GM19035 (cell line): ENCODE measurements around the gene COL15A1.
"Not testable (repeated sequence)": the region's sequence is repeated elsewhere in the genome, so short reads cannot be mapped to it uniquely, and the experiment has no call there.

ENCODE experiments used
- ATAC-seq: cut with Tn5 transposase; IDR thresholded peaks from one replicate; pipeline ENCODE4 v1.9.1; 2021; ENCODE audit not compliant: unreplicated experiment

The COL15A1 gene

DNA sequence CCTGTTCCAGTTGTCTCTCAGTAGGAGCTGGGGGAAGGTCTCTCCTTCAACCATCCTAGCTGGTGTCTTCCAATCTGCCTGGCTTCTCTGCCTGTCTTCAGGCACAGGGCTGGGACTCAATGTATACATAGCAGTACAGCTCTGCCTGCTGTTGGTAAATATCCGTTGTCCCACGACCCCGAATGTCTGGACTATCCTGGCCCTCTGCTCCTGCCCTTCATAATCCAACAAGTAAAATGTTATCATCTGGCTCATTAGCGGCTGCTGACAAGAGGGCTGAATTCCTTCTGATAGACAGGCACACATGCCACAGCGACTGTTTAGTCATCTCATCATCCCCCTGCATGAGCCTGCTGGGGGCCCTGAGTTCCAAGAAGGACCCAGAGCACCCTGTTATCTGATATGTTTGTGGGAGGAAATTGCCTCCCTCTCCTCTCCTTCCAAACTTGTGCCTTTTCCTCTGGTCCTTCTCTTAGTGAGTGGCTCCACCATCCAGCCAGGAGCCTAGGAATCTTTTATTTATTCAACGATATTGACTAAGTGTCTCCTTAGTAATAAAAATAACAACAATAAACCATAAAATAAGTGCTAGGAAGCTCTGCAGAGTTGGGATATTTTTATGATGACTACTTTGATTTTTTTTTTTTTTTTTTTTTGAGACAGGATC is 131.7 kb downstream of the COL15A1 start:
- no peak for ATAC-seq

DNA sequence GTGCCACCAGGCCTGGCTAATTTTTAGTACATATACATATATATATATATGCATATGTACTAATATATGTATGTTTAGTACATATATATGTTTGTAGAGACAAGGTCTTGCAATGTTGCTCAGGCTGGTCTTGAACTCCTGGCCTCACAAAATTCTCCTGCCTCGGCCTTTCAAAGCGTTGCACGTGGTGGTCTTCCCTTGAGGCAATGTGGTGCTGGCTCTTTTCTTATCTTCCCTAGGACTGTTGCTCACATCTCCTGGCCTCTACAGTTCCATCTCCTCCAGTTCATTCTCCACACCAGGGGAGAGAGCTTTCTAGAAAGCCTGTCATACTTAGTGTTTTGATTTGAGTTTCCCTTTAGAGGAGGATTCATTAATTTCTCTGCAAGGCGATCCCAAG is 132.3 kb downstream of the COL15A1 start:
- ATAC-seq: no peak

DNA sequence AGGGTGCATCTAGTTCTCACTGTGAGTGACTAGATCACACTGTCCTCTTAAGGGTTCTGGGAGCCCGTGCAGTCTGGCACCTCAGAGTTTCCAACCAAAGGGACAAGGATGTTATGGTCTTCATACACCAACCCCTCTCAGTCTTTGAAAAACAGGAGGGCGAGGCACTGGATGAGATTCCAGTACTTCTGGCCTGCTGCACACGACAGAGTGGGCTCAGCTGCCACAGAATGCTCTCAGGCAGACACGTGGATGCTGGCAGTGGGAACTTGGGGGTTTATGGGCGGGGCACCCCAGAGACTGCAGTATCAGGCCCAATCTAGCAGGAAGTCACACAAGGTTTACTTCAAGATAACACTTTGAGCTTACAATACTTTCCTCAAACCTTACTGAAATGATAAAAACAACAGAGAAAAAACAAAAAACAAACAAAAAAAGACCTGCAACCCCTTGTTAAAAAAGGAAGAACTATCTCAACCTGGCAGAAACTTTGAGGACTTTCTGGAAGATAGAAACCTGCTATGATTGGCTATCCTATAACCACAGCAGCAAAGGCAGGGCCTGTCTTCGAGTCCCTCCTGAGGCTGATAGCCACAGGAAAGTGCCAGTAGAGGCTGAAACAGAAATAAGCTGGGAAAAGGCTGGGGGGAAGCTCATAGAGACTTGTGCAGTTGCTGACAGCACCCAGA is 132.9 kb downstream of the COL15A1 start:
- ATAC-seq: no peak

DNA sequence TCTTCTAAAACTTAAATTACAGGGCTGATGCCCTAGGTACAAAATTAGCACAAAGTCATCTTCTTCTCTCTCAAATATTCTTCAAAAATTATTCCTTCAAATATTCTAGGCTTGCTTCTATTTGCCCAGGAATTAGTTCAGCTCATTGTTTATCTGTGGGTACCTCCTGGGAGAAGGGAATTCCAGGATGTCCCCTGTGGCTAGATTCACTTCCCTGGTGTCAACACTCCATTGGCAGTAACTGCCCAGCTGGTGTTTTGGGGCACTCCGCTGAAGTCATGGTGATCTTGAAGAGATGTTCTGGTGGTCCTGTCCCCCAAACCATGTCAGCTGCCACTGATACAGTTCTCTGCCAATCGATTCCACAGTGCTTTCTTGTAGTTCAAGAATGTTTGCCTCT is 135.0 kb downstream of the COL15A1 start:
- ATAC-seq: no peak

DNA sequence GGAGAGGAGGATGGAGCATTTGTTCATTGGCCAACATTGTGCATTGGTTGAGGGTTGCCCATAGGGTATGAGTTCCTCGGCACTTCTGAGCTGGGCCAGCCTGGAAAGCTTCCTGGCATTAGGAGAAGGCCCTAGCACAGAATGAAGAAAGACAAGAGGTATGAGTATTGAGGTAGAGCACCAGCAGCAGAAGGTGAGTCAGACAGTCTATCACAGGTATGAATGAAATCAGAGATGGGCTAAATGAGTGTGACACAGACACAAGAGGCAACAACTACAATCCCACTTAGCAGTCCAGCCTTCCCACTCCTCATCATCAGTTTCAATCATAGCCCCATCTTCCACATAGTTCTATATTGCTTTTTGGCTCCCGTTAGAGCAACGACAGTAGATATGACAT is 135.8 kb downstream of the COL15A1 start:
- no peak for ATAC-seq

DNA sequence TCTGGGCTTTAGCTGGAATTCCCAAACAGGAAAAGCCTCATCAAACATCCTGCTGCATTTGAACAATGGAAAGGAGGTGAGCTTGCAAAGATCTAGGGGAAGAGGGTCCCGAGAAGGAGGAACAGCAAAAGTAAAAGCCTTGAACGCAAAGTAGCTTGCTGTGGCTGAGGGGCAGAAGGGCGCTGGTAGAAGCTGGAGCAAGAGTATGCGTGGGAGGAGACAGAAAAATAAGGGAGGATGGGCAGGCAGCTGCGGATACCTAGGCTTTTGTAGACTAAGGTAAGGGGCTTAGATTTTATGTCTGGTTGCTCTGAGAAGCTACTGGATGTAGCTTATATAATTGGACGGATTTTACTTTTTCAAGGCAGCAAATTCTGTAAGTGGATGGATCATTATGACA is 139.3 kb downstream of the COL15A1 start:
- no peak for ATAC-seq

DNA sequence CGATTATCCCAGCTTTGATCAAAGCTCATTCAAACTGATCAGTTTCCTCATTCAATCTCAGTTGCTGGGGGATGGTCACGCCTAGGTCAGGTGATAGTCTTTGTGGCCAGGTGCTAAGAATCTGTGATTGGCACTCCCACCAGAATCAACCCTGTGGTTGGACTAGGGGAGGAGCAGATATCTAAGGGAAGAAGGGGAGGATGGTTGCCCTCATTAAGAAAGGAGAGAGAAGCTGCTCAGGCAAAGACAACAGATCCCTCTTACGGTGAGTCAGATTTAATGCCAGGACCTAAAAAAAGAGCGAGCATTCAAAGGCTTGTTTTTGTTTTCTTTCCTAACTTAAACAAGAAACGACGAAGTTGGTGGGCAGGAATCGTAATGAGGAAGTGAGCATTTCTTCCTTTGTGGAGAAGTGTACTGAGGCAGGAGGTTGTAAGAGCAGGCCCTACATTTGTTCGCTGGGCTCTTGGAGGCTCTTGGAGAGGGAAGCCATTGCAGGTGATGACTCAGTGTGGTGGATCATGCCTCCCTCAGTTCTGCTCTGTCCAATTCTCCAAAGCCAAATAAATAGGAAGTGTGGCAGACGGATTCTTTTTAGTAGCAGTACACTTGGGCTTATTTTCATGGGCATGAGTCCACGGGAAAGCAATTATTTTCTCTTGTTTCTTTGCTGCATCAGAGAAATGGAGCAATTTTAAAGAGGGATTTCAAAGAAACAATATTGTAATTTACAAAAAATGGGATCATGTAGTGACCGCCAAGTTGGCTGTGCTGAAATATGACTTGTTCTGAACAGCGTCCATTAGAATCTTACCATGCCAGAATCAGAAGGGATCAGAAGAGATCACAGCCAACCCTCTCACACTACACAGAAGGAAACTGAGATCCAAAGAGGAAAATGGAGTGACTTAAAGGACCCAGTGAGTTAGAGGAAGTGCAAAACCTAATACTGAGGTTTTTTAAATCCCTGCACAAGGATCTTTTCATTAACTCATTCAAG is 142.5 kb downstream of the COL15A1 start:
- ATAC-seq: no peak

DNA sequence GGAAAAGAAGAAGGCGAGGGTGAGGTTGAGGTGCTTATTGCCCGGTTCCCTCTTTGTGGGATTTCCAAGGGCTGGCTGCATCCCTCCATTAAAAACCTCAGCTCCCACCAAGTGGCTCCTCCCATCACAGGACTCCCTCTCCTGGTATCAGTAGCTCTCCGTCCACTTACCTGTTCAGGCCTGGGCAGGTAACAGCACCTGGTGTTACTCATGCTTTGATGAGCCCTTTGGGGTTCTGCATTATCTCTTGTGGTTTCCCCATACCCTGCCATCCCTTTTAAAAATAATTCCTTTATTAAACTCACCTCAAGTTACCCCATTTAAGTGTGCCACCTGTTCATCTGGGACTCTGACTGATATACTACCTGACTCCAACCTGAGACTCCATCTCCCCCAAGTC is 143.8 kb downstream of the COL15A1 start:
- ATAC-seq: no peak

DNA sequence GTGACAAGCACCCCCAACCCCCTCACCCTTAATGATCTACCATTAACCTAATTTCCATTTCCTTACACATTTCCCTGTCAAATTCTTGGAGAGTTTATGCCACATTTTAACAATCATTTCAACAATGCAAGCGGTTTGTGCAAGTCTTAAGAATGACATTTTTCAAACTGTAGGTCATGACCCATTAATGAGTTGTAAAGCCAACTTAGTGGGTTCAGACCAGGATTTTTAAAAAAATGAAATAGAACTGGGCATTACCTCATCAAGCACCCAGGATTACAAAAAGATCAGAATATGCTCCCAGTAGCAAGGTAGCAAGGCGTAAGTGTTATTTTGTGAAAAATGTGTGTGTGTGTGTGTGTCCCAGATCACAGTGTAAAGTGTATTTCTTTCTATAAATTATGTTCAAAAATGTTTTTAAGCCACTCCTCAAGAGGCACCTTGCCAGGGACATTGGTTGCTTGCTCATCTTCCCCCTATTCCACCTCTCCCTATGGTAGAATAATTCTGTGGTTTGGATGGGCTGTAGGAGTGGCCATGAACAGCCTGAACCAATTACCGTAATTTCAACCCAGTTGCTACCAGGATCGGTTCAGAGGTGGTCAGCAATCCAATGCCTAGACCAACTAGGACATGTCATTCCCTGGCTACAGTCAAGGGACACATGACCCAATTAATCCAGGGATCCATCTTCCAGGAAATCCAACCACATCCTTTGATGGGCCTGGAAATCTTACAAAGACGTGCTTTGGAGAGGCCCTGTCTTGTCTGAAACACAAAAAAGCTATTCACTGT is 146.8 kb downstream of the COL15A1 start:
- no peak for ATAC-seq

DNA sequence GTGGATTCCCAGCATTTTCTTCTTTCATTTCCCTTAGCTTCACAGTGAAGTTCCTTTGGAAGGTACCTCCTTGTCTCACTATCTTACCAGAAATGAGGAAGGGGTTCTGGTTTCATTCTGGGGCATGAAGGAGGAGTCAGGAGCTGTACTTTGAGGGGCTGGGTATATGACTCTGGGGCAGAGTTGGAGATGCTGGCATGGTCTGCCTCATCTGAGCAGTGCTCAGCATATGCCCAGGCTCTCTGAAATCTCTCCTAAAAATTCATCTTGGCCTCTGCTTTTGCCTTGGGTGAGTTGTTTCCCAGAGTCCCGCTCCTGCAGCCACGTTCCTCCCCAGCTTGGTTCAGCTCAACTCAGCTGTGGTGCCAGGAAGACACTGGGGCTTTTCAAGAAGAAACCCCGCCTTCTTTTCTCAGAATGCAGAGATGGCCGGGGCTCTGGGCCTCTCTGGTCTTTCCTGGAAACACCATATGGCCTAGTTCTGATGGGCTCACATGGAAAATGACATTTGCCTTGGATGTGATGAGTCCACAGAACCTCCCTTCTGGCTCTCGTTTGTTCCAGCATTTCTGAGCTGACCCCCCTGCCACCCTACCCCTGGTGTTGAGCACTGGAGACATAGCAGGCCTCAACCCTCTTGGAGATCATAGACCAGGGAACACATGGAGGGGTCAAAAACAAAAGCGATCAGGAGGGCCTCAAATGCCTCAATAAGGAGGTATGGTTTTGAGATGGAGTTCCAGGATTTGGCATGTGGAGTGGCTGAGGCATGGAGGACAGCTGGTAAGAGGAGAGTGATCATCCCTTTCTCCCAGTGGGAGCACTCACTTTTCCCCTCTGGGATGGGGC is 149.2 kb downstream of the COL15A1 start:
- ATAC-seq: no peak

DNA sequence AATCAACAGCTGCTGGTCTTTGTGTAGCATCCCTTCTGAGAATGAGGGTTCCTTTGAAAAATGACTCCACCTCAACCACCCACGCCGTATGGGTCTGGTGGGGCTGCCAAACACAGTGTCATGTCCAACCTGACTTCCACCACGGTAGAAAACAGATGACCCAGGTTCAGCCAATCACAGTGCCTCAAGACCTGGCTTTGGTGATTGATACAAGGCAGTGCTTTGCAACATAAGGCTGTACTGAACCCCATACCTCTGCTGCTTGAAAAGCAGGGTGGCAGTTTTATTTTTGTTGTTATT is 149.7 kb downstream of the COL15A1 start:
- no peak for ATAC-seq

DNA sequence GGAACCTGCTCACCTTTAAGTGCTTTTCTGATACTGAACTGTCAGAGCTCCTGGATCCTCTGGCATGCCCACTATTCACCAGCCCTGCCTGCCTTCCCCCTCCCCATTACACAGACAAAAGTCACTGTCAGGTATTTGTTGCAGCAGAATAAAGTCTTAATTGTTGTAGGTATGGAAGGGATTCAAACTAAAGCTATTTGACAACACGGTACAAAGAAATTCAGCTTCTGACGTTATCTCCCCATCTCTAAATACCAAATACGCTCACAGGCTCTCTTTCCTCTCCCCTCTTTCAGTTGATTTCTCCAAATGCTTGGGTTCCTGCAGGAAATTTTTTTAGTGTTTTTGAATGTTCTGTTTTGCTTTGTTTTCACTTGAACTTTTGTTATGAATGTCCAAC is 151.9 kb downstream of the COL15A1 start:
- no peak for ATAC-seq

DNA sequence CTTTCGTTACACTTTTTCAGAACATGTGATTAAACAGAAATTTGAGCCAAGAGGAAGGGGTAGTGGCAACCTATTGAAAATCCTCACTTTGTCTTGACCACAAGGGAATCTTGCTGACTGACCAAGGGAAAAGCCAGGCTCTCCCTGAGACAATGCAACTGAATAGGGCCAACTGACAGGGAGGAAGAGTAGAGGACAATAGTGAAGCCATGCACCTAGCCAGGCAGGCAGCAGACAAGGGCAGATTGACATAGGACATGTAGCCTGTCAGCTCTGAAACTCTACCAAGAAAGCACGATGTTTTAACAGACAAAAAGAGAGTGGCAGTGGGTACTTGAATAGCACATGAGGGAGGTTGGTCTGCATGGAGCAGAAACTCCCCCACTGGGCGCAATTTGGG is 152.7 kb downstream of the COL15A1 start:
- no peak for ATAC-seq

DNA sequence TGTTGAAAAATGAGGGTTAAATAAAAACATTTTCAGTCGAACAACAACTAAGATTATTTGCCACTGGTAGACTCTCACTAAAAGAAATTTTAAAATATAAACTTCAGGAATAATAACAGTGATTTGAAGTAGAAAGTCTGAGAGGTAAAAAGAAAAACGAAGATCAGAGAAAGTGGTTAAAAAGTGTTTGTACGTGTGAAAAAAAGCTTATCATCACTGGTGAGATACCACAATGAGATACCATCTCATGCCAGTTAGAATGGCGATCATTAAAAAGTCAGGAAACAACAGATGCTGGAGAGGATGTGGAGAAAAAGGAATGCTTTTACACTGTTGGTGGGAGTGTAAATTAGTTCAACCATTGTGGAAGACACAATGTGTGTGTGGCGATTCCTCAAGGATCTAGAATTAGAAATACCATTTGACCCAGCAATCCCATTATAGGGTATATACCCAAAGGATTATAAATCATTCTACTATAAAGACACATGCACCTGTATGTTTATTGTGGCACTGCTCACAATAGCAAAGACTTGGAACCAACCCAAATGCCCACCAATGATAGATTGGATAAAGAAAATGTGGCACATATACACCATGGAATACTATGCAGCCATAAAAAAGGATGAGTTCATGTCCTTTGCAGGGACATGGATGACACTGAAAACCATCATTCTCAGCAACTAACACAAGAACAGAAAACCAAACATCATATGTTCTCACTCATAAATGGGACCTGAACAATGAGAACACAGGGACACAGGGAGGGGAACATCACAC is 156.3 kb downstream of the COL15A1 start:
- not testable (repeated sequence) for ATAC-seq

DNA sequence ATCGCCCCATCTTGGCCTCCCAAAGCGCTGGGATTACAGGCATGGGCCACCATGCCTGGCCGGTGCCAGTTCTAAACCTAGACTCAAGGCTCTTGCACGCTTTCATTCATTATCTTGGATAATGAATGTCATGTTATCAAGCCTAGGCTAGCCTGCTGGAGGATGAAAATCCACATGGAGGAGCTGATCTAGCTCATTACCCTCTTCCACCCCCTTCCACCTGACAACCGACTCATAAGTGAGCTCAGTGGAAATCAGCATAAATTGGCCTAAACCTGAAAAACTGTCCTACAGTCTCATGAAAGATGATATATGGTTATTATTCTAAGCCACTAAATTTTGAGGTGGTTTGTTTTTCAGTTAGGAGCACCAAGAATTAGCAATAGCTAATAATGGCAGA is 157.6 kb downstream of the COL15A1 start:
- ATAC-seq: no peak

DNA sequence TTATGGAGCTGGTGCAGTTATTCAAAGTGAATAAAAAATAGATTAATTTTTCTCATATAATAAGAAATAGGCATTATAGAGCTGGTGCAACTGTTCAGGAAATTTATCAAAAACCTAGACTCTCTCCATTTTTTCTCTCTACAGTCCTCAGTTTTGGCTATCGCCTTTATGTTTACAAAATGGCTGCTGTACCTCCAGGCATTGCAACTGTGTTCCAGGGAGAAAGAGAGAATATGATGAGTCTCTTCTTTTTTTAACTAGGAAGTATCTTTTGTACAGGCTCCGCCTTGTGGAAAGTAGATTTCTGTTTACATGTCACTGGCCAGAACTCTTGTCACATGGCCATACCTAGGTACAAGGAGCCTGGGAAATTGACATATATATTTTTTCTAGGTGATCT is 158.1 kb downstream of the COL15A1 start:
- ATAC-seq: no peak

DNA sequence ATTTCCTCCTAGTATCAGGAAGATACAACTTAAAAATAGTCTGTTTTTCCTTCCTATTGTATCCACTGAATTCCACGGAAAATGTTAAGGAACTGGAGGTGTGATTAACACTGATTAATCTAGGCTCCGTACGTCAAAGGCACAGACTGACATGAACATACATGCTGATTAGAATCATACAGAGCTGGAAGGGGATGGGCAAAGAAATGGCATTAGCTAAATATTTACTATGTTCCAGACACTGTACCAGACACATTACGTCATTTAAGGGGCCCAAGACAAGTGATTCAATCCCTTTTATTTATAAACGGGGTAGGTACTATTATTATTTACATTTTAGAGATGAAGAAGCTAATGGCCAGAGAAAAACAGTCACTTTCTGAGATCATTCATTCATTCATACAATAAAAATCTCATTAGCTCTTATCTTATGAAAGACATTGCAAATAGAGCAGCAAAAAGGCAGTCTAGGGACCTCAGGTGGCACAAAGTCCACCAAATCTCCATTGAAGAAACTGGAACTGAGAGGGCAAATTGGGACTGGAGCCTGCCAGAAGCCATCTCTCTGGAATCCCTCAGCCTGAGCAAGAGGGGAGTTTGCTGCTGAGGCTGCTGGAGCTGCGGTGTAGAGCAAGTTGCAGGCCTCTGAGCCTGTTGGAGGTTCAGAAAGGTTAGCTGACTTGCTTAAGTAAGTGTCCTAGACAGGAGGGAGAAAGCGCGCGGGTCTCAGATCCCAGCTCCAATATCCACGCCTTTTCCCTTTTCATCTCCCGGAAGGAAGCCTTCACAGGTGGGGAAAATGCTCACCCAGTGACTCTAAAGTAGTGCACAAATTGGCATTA is 159.6 kb downstream of the COL15A1 start:
- ATAC-seq: no peak

DNA sequence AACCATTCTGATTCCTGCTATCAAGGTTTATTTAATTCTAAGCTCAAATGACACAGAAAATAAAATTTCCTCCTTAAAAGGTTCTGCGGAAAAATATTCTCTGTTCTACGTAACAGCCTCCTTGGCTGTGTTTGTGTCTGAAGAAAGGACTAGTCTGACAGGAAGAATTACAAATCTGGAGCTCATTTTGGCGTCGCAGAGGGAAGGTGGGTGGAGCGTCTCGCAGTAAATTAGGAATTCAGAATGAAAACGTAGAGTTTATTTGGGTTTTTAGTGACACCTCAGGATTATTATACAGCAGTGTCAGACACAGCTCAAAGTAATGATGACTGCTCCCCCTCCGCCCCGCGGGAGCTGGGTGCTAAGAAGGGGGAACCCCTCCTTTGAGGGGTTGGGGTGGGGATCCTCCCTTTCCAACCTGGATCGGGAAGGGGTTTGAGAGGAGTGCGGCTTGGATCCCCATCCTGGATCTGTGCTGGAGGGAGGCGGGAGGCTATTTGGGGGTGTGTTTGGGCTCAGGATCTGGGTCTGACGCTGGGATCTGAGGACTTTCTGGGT is 160.3 kb downstream of the COL15A1 start:
- no peak for ATAC-seq
